SH-SY5Y (cell line): ENCODE results near the gene SAE1.

Source experiments
- GATA2 ChIP-seq: IDR thresholded peaks from 2 replicates; pipeline ENCODE4 v1.6.1; 2011; ENCODE audit warnings: mild to moderate bottlenecking, low read depth, low read length
- GATA3 ChIP-seq: IDR thresholded peaks from 2 replicates; pipeline ENCODE4 v1.6.1; 2011; ENCODE audit warnings: low read depth, mild to moderate bottlenecking, low read length, moderate library complexity

SAE1 gene

GRCh38 chr19:47112166-47112996 is 18.3 kb upstream of the SAE1 start:
- TF ChIP-seq GATA3, result no peak
- TF ChIP-seq GATA2, result no peak

DNA sequence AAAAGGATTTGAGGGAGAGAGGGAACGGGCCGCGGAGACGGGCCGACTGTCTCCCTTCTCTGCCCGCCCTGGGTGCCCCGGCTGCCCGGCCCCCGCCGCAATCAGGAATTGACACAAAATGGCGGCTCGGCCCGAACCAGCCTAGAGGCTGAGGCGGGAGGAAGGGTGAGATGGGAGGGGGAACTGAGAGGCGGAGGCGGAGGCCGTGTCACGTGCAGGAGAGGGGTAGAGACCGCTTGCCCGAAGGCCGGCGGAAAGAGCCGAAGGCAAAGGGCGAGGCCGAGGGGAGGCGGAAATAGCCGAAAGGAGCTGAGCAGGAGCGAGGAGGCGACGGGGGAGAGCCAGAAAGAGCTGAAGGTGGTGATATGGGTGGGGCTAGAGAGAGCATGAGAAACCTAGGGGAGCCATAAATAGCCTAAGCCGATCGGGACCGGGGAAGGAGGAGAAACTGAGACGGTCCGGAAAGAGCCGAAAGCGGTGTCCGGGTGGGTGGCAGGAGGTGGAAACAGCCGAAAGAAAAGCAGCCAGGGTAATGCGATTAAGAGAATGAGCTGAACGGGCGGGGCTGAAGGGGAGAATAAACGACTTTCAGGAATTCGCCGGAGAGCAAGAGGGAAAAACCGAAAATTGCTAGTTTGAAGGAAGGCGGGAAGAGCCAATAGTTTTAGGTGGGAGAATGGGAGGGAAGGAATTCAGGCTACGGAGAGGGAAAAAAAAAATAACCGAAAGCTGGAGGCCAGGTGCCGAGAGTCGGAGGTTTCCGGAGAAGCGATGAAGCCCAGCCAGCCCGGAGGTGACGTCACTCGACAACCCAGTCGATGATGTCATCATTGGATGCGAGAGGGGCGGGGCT is 17.4 kb upstream of the SAE1 start, which contains the start of gene ZC3H4:
TSS of gene ZC3H4 (minus strand) at position 780 of the 853 bp plus-strand sequence. CDS start 1,192 bp downstream, outside the sequence.
- 0 out of 2 replicates have a peak, but pooled peaks have one; percentile 12 for TF ChIP-seq GATA2
- no peak for TF ChIP-seq GATA3

- no peak for TF ChIP-seq GATA2
- no peak for TF ChIP-seq GATA3
Observed at GRCh38 chr19:47113850-47114651, 16.6 kb upstream of the SAE1 start.

DNA sequence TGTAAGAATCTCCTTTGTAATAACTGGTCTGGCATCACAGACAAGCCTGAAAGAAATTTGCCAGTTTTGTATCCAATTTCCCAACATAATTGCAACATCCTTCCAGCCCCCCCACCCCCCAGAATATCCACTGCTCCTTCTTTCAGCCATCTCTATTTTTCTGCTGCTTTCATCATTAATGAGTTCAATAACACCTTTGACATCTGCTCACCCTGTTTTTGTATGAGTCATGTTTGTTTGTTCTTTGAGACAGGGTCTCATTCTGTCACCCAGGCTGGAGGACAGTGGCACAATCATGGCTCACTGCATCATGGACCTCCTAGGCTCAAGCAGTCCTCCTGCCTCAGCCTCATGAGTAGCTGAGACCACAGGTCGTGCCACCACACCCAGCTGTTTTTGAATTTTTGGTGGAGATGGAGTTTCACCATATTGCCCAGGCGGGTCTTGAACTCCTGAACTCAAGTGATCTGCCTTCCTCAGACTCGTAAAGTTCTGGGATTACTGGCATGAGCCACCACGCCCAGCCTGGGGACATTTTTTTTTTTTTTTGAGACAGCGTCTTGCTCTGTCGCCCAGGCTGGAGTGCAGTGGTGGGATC is 10.1 kb upstream of the SAE1 start:
- TF ChIP-seq GATA2 (no peak), GATA3 (no peak)

- TF ChIP-seq GATA3, result no peak
- TF ChIP-seq GATA2, result no peak
Observed at GRCh38 chr19:47122359-47123335, 8.0 kb upstream of the SAE1 start.

DNA sequence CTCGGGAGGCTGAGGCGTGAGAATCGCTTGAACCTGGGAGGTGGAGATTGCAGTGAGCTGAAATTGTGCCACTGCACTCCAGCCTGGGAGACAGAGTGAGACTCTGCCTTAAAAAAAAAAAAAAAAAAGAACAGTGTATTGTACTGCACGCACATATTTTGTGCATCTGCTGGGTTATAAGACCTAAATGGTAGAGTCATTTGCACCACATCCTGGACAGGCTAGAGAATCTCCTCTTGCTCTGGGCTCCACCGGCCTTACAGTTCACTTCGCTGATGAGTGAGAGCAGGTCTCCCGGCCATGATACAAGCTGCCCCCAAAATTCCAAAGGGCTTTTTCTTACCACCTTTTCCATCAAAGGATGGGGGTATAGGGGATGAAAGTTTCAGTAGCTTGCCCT is 7.2 kb upstream of the SAE1 start:
- TF ChIP-seq GATA3, result no peak
- no peak for TF ChIP-seq GATA2

- TF ChIP-seq GATA3, result no peak
- TF ChIP-seq GATA2, result no peak
Observed at GRCh38 chr19:47124937-47125668, 5.5 kb upstream of the SAE1 start.

DNA sequence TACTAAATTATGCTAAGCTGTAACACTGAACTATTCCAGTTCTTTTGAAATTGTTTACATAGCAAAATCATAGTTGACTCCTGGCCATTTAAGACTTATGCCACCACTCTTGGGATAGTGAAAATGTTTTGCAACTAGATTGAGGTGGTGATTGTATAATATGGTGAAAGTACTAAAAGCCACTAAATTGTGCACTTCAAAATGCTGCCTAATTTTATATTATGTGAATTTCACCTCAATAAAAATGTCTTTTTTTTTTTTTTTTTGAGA is 5.0 kb upstream of the SAE1 start:
- TF ChIP-seq GATA2 (no peak), GATA3 (no peak)

- TF ChIP-seq GATA2, result no peak
- TF ChIP-seq GATA3, result no peak
Observed at GRCh38 chr19:47129579-47129978, 1.1 kb upstream of the SAE1 start.

DNA sequence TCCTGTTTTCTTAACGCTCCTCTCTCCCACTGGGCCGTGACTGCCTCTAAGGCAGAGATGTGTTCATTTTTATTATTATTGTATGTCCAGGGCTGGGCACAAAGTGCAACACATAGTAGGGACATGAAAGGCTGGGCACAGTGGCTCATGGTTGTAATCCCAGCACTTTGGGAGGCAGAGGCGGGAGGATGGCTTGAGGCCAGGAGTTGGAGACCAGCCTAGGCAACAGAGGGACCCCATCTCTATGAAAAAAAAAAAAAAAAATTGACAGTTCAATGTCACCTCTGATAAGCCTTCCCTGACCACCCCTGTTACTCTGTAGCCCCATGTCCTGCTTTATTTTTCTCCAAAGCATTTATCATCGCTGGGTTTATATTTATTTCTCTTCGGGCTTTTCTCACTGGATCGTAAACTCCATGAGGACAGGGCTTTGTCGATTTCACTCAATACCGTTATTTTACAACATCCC is 481 bp upstream of the SAE1 start:
- TF ChIP-seq GATA3, result no peak
- no peak for TF ChIP-seq GATA2

DNA sequence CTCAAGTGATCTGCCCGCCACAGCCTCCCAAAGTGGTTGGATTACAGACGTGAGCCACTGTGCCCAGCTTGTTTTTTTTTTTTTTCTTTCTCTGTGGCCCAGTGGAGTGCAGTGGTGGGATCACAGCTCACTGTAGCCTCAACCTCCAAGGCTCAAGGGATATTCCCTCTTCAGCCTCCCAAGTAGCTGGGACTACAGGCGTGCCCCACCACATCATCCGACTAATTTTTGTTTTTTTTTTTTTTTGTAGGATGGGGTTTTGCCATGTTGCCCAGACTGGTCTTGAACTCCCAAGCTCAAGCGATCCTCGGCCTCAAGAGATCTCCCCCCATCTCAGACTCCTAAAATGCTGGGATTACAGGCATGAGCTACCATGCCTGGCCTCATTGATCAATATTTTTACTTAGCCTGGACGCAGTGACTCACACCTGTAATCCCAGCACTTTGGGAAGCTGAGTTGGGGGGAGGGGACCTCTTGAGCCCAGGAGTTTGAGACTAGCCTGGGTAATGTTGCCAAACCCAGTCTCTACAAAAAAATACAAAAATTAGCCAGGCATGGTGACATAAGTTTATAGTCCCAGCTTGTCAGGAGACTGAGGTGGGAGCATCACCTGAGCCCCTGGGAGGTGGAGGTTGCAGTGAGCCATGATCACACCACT is 1.7 kb downstream of the SAE1 start:
- TF ChIP-seq GATA2, result no peak
- no peak for TF ChIP-seq GATA3
